Skeletal muscle satellite cell (primary cell): ENCODE measurements around the gene CREB3L2.

ENCODE experiments used
- H3K27me3 ChIP-seq: 2 replicates; pipeline ENCODE4 v1.7.0; 2013; ENCODE audit warnings: low read length; ENCODE audit not compliant: control insufficient read depth, insufficient read depth
- H3K36me3 ChIP-seq: 2 replicates; pipeline ENCODE4 v1.7.0; 2013; ENCODE audit warnings: mild to moderate bottlenecking, control low read depth, low read length; ENCODE audit not compliant: insufficient read depth
- H3K4me1 ChIP-seq: 2 replicates; pipeline ENCODE4 v1.7.0; 2013; ENCODE audit warnings: low read length; ENCODE audit not compliant: control insufficient read depth, insufficient read depth
- H3K4me2 ChIP-seq: 2 replicates; pipeline ENCODE4 v1.7.0; 2013; ENCODE audit warnings: mild to moderate bottlenecking, low read length
- H3K4me3 ChIP-seq: 2 replicates; pipeline ENCODE4 v1.7.0; 2013; ENCODE audit warnings: low read length
- H3K9ac ChIP-seq: 2 replicates; pipeline ENCODE4 v1.7.0; 2013; ENCODE audit warnings: mild to moderate bottlenecking, low read depth, low read length, moderate library complexity
- H3K9me3 ChIP-seq: replicated peaks from 2 replicates; pipeline ENCODE4 v1.7.0; 2013; ENCODE audit warnings: mild to moderate bottlenecking, control low read depth, low read length

CREB3L2 gene

DNA sequence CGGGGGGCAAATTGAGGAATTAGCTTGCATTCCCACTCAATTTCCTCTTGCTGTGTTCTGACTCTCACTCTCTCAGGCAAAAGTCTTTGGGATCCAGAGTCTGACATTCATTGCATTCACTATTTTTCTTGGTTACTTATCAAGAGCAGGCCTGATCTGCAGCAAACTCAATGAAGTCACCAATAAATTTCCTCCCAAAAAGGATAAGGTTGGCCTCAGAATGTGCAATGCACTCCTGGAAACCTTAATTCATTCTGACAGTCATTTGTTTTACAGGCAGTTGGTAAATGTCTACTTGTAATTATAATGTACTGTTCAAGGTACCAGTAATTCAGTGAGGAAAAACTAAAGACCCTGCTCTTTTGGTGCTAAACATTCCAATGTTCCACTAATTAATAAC lies 148.8 kb downstream of the CREB3L2 start:
- no peak overlapping the region for H3K4me2 ChIP-seq

DNA sequence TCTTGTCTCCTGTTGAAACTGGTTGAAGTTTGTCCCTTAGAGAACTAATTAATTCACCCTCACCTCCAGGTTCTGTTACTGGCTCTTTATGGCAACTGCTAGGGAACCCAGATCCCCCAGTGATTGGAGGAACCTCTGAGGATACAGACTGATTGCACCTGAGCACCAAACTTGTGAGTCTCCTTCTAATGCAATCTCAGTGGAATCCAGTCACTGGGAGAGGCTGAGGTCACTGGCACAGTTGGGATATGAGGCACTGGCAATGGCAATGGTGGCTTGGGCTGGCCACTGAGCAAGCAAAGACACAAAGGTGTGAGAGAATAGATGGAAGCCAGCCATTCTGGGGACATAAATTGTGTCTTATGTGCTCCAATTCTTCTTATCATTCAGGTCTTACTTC lies 149.8 kb downstream of the CREB3L2 start:
- Histone ChIP-seq H3K4me2 (no peak overlapping the region), H3K9ac (no peak overlapping the region), H3K4me3 (no peak overlapping the region), H3K27me3 (no peaks in the 10 kb centered on the region), H3K36me3 (peaks cover 5% of the 10 kb centered on the region), H3K9me3 (no peaks in the 10 kb centered on the region), H3K4me1 (peaks cover 29% of the 10 kb centered on the region)

More for the DNA sequence above, 148.8 kb downstream of the CREB3L2 start:
- Histone ChIP-seq H3K27me3 (no peaks in the 10 kb centered on the region), H3K36me3 (peaks cover 5% of the 10 kb centered on the region), H3K4me3 (no peak overlapping the region), H3K9me3 (no peaks in the 10 kb centered on the region), H3K9ac (no peak overlapping the region), H3K4me1 (peaks cover 22% of the 10 kb centered on the region)

DNA sequence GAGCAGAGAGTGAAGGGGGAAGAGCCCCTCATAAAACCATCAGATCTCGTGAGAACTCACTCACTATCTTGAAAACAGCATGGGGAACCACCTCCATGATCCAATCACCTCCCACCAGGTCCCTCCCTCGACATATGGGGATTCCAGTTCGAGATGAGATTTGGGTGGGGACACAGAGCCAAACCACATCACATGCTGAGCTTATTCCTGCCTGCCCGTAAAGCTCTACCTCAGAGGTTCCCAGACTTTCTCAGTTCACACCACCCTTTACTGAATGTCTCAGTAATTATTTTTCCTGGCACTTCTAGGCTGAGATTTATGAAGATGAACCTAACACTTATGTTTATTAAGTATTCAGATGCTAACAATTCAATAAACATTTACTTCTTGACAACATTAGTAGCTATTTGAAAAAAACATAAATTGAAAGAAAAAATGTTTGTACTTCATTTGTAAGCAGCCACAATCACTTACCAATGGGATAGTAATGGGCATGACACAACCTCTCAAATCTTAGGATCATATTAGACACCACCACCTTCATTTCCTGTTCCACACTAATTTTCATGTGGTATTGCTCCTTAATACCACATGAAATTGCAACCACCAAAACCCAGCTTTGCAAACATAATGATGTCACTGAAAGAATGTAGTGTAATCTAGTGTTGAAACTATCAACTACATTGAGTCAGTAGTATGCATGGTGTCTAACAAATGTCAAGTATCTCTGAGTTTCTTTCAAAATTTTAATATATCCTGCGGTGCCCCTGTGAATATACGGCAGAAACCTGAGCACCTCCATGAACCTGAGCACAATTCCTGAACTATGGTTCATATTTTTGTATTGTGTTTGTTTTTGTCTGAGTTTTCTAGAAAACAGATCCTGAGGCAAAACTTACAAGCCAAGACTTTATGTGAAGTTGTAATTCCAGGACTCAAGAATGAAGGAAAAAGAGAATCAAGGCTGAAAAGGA lies 150.6 kb downstream of the CREB3L2 start:
- peak overlapping the region; percentile 6 for H3K4me2 ChIP-seq
- peaks cover 32% of the 10 kb centered on the region for H3K4me1 ChIP-seq
- peaks cover 5% of the 10 kb centered on the region for H3K36me3 ChIP-seq
- H3K27me3 ChIP-seq = no peaks in the 10 kb centered on the region
- no peaks in the 10 kb centered on the region for H3K9me3 ChIP-seq
- no peak overlapping the region for H3K4me3 ChIP-seq
- no peak overlapping the region for H3K9ac ChIP-seq

DNA sequence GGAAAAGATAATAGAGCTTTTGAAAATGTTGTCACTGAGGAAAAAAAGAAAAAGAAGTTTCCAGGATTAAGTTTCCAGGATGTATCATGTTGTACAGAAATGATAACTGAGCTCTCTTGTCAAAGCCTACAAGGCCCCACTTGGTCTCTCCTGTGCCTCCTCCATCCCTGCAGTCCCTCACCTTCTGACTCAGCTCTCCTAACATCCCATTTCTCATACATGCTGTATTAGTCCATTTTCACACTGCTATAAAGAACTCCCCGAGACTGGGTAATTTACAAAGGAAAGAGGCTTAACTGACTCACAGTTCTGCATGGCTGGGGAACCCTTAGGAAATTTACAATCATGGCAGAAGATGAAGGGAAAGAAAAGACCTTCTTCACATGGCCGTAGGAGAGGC lies 151.3 kb downstream of the CREB3L2 start:
- Histone ChIP-seq H3K4me3 (no peak overlapping the region), H3K36me3 (peaks cover 5% of the 10 kb centered on the region), H3K4me2 (peak overlapping the region; percentile 6), H3K27me3 (no peaks in the 10 kb centered on the region), H3K9me3 (no peaks in the 10 kb centered on the region), H3K9ac (no peak overlapping the region), H3K4me1 (peaks cover 39% of the 10 kb centered on the region)

DNA sequence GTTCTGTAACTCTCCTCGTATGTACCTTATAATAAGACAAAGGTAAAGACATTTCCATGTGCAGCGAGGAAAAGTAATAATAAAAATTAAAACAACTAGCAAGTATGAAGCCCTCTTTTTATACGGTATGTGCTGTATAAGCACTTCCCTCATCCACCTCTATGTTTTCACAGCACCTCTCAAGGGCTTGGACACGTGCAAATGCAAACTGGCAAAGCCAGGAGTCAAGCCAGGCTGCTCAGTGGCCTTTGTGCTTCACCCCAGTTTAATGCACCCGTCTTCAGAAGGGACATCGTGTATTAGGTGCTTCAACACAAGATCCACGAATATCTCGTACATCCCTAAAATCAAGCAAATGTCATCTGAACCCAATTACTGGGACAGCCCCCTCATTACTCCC lies 153.8 kb downstream of the CREB3L2 start:
- no peaks in the 10 kb centered on the region for H3K27me3 ChIP-seq
- H3K4me2 ChIP-seq = no peak overlapping the region
- H3K4me1 ChIP-seq = peaks cover 55% of the 10 kb centered on the region
- peaks cover 5% of the 10 kb centered on the region for H3K36me3 ChIP-seq
- H3K4me3 ChIP-seq = no peak overlapping the region
- H3K9me3 ChIP-seq = no peaks in the 10 kb centered on the region
- H3K9ac ChIP-seq = no peak overlapping the region

DNA sequence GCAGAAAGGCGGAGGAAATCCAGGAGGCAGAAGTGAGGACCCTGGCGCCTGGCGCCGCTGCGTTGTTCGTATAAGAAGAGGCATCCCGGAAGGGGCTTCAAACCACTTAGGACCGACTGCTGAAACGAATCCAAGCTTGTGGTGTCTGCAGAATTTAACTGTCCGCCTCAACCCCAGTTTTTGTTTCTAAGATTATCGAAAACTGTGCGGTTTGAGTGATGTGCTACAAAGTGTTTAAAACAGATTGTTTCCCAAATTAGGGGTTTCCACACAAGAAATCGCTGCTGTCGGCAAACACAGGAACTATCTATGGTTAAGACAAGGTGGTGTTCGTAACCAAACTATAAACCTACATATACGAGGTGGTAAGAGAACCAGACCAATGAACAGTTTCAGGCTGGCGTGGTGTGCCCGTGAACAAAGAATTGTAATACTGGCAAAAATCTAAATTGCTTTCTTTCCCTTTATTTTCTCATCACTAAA lies 154.3 kb downstream of the CREB3L2 start:
- Histone ChIP-seq H3K9ac (peak overlapping the region; percentile 72), H3K27me3 (no peaks in the 10 kb centered on the region), H3K4me2 (peak overlapping the region; percentile 95), H3K9me3 (no peaks in the 10 kb centered on the region), H3K36me3 (peaks cover 5% of the 10 kb centered on the region), H3K4me1 (peaks cover 55% of the 10 kb centered on the region), H3K4me3 (peak overlapping the region; percentile 73)

DNA sequence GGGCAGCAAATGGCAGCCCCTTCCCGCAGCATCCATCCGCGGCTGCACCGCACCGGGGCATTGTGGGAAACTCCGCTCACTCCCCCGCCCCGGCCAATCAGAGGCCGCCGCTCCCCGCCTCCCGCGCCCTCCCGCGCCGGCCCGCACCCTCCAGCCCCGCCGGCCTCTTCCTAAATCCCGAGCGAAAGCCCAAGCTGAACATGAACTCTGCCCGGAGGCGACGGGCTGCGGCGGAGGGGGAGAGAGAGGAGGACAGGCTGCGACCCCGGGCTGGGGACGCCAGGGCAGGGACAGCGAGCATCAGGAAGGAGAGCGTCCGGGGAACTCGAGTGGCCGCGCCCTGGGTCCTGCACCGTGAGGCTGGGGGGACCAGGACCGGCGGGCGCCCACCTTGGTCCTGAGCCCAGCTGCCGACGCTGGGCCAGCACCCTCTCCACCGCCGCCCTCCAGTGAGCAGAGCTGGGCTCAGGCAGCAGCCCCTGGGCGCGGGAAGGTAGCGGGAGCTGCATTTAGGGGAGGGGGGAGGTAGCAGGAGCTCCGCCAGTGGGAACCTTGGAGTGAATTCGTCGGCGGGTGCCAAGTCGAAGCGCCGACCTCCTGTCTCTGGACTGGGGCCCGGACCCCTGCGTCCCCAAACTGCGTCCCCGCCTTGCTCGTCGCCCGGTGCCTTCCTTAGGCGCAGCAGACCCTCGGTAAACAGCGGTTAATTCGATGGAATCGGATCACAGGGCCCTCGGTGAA lies 154.9 kb downstream of the CREB3L2 start, which contains the start of gene DGKI:
Gene DGKI, minus strand, starts transcription at position 148 of the 741 bp plus-strand sequence.
- H3K4me3 ChIP-seq = peak within 1 kb of the TSS; percentile 73
- H3K9ac ChIP-seq = peak within 1 kb of the TSS; percentile 74
- H3K27me3 ChIP-seq = no peaks in the 10 kb centered on the region
- peaks cover 54% of the 10 kb centered on the region for H3K4me1 ChIP-seq
- no peaks in the 10 kb centered on the region for H3K9me3 ChIP-seq
- H3K36me3 ChIP-seq = peaks cover under 1% of the 10 kb centered on the region
- peak within 1 kb of the TSS; percentile 95 for H3K4me2 ChIP-seq

DNA sequence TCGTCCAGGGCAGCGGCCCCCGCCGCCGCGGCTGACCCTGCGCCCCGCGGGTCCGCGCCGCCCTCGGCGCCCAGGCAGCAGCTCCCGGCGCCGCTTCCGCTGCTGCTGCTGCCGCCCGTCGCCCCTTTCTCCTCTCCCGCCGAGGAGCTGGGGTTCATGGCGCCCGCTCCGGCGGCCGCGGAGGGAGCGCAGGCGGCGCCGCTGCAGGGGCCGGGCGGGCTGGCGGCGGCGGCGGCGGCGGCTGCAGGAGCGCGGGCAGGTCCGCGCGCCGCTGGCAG lies 155.4 kb downstream of the CREB3L2 start:
- Histone ChIP-seq H3K27me3 (no peaks in the 10 kb centered on the region), H3K4me1 (peaks cover 49% of the 10 kb centered on the region), H3K9ac (peak overlapping the region; percentile 74), H3K4me2 (peak overlapping the region; percentile 95), H3K4me3 (peak overlapping the region; percentile 73), H3K36me3 (no peaks in the 10 kb centered on the region), H3K9me3 (no peaks in the 10 kb centered on the region)

DNA sequence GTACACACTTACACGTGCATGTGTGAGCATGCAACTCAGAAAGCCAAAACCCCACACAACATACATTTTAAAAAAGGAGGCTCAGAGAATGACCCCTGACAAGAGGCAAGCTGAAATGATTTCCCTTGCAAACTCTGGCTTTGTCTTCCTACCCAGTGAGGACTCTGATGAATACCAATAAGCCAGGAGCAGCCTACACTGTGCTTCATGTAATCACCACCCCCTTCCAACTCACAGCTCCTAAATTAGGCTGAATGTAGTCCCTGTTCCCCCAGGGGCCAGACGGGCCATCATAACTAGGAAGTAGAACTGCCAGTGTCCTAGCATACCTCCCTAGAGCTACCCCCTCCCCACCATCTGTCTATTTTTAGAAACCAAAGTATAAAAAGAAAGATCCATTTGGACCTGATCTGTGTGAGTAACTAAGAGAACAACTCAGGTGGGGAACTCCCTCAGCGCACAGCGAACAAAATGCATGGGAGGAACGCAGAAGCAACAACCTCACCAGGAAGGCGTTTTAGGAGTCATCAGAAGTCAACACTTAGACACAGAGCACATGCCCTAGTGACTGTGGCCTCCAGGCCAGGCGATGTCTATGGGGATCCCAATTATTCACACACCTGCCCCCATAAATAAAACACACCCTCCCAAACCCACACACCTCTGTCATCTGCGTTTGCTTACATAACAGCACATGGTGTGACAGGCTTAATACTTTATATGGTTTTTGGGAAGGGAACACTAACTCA lies 157.0 kb downstream of the CREB3L2 start:
- Histone ChIP-seq H3K36me3 (no peaks in the 10 kb centered on the region), H3K27me3 (no peaks in the 10 kb centered on the region), H3K4me1 (peaks cover 33% of the 10 kb centered on the region), H3K4me3 (peak overlapping the region; percentile 73), H3K4me2 (peak overlapping the region; percentile 95), H3K9me3 (no peaks in the 10 kb centered on the region), H3K9ac (no peak overlapping the region)

DNA sequence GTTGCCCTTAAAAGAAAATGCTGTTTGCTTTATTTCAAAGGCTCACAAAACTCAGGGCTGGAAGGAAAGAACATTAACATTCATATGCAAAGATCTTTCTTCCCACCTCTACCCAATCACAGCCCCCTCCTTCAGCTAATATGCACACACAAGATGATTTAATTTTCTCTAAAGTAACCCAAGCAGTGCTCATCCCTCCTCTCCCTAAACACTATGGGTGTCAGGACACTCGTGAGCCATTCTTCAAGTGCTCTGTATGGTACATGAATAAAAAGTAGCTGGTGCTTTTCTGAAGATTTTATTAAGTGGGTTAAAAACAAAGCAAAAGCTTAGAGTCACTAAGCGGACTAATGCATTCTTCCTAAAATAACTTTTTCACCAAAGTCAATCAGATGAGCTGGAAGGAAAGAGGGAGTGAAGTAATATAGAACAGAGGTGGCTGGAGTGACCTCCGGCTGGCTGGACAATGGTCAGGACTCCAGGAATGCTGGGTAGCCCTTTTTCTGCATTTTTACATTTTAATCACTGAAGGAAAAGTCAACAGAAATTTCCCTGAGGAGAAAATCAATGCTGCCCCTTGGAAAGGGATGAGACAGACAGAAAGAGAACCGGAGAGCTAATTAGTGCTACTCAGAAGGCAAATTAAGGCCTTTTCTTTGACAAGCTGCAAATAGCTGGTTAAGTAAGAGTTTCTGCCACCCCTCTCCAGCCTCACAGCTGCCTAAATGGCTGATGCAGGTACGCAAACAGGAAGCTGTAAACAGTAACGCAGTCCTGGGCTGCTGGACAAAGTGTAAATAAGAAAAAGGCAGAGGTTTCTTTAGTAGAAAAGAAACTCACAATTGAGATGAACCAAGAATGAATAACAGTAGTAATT lies 161.7 kb downstream of the CREB3L2 start:
- Histone ChIP-seq H3K4me1 (peaks cover 27% of the 10 kb centered on the region), H3K36me3 (no peaks in the 10 kb centered on the region), H3K9me3 (no peaks in the 10 kb centered on the region), H3K9ac (no peak overlapping the region), H3K4me3 (no peak overlapping the region), H3K27me3 (no peaks in the 10 kb centered on the region), H3K4me2 (no peak overlapping the region)
